ENCODE results near the gene NDUFA11.

NDUFA11 gene

DNA sequence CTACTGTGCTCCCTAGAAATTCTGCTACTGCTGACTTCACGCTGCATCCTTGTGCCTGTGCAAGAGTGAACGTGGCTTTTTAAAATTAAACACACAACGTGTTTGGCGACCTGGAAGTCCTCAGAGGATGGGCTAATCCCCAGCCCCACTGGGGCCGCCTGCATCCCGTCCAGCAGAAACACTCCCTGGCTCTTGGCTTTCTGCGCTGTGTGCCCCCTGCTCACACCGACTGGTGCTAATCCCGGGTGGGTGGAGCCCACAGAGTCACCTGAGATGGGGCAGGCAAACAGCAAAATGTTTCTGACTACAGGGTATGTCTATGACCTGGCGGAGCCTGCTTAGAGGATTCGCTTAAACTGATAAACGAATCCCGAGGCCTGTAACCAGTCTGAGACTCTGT lies 25.6 kb upstream of the NDUFA11 start:
- Histone ChIP-seq H3K4me1 (ENCODE audit: low read length) (peaks cover 20% of the 10 kb centered on the region), H3K9me3 (ENCODE audit: insufficient read depth, low read length) (no peaks in the 10 kb centered on the region), H3K36me3 (replicated peaks; ENCODE audit: low read depth, low read length) (peaks cover 78% of the 10 kb centered on the region), H3K4me2 (ENCODE audit: low read length) (no peak overlapping the region), H3K9ac (ENCODE audit: low read length) (no peak overlapping the region), H4K20me1 (ENCODE audit: insufficient read depth, low read length) (peaks cover 20% of the 10 kb centered on the region), H3K4me3 (ENCODE audit: low read length) (no peak overlapping the region), H3K79me2 (ENCODE audit: low read length) (peaks cover 4% of the 10 kb centered on the region; the same call in 1 of the 2 replicates), H3K27me3 (ENCODE audit: low read depth, low read length) (no peaks in the 10 kb centered on the region), H3K27ac (ENCODE audit: low read length) (no peak overlapping the region), H2AFZ (ENCODE audit: low read depth, low read length) (no peak overlapping the region)
- no peak for TF ChIP-seq EZH2phosphoT487 (IDR thresholded peaks at IDR 0.05; ENCODE audit: low read depth)
- TF ChIP-seq, protein P1, sequence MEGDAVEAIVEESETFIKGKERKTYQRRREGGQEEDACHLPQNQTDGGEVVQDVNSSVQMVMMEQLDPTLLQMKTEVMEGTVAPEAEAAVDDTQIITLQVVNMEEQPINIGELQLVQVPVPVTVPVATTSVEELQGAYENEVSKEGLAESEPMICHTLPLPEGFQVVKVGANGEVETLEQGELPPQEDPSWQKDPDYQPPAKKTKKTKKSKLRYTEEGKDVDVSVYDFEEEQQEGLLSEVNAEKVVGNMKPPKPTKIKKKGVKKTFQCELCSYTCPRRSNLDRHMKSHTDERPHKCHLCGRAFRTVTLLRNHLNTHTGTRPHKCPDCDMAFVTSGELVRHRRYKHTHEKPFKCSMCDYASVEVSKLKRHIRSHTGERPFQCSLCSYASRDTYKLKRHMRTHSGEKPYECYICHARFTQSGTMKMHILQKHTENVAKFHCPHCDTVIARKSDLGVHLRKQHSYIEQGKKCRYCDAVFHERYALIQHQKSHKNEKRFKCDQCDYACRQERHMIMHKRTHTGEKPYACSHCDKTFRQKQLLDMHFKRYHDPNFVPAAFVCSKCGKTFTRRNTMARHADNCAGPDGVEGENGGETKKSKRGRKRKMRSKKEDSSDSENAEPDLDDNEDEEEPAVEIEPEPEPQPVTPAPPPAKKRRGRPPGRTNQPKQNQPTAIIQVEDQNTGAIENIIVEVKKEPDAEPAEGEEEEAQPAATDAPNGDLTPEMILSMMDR (IDR thresholded peaks at IDR 0.05; ENCODE audit: low read depth, low read length), result no peak

- Histone ChIP-seq H3K4me1 (ENCODE audit: low read length) (peaks cover 20% of the 10 kb centered on the region), H2AFZ (ENCODE audit: low read depth, low read length) (no peak overlapping the region), H4K20me1 (ENCODE audit: insufficient read depth, low read length) (peaks cover 14% of the 10 kb centered on the region; the same call in 1 of the 2 replicates), H3K4me2 (ENCODE audit: low read length) (peak overlapping the region; percentile 34), H3K27ac (ENCODE audit: low read length) (peak overlapping the region; percentile 58), H3K9ac (ENCODE audit: low read length) (peak overlapping the region; percentile 0; the same call in 1 of the 2 replicates), H3K9me3 (ENCODE audit: insufficient read depth, low read length) (no peaks in the 10 kb centered on the region), H3K79me2 (ENCODE audit: low read length) (no peaks in the 10 kb centered on the region), H3K4me3 (ENCODE audit: low read length) (no peak overlapping the region), H3K36me3 (replicated peaks; ENCODE audit: low read depth, low read length) (peaks cover 76% of the 10 kb centered on the region), H3K27me3 (ENCODE audit: low read depth, low read length) (no peaks in the 10 kb centered on the region)
- TF ChIP-seq EZH2phosphoT487 (IDR thresholded peaks at IDR 0.05; ENCODE audit: low read depth), result no peak
- TF ChIP-seq, protein P1 (IDR thresholded peaks at IDR 0.05; ENCODE audit: low read depth, low read length), result no peak
Observed at GRCh38 chr19:5927441-5927821, 23.8 kb upstream of the NDUFA11 start.

DNA sequence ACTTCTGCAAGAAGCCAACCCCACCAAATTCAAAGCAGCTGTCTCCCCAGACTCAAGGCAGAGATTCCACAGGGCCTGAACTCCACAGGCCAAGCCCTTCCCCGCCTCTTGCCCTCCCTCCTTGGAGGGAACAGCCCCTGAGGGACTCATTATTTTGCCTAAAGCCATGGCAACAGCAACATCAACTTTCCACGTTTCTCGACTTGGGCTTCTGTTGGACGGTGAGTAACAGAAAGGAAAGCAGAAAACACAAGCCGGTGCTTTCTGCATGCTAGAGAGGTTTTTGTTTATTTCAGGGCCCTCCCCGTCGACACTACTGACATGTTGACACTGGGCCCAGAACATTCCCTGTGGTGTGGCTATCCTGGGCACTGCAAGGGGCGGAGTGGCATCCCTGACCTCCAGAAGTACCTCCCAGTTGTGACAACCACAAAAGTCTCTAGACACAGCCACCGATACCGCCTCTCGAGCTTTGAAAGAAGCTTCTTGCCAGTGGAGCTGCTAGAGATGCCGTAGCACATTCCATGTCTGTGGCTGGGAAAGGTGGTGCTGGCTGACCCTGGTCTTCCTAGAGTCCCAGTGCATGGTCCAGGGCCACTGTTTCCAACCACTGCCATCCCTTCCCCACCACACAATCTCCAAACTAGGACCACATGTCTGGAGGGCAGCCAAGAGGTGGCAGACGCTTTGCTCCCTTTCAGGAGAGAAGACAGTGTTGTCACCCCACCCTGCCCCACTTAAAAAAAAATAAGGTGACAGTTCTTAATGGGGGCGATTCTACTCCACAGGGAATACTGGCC lies 23.3 kb upstream of the NDUFA11 start:
- Histone ChIP-seq H3K4me3 (ENCODE audit: low read length) (no peak overlapping the region), H3K4me2 (ENCODE audit: low read length) (peak overlapping the region; percentile 34; the same call in 1 of the 2 replicates), H2AFZ (ENCODE audit: low read depth, low read length) (no peak overlapping the region), H3K4me1 (ENCODE audit: low read length) (peaks cover 20% of the 10 kb centered on the region), H4K20me1 (ENCODE audit: insufficient read depth, low read length) (peaks cover 15% of the 10 kb centered on the region), H3K27ac (ENCODE audit: low read length) (peak overlapping the region; percentile 58), H3K36me3 (replicated peaks; ENCODE audit: low read depth, low read length) (peaks cover 76% of the 10 kb centered on the region), H3K79me2 (ENCODE audit: low read length) (no peaks in the 10 kb centered on the region), H3K9me3 (ENCODE audit: insufficient read depth, low read length) (no peaks in the 10 kb centered on the region), H3K9ac (ENCODE audit: low read length) (no peak overlapping the region), H3K27me3 (ENCODE audit: low read depth, low read length) (no peaks in the 10 kb centered on the region)
- TF ChIP-seq, protein P1 (IDR thresholded peaks at IDR 0.05; ENCODE audit: low read depth, low read length), result no peak
- no peak for TF ChIP-seq EZH2phosphoT487 (IDR thresholded peaks at IDR 0.05; ENCODE audit: low read depth)

GRCh38 chr19:5925830-5926427 lies 22.3 kb upstream of the NDUFA11 start:
- Histone ChIP-seq H3K27ac (ENCODE audit: low read length) (no peak overlapping the region), H3K9ac (ENCODE audit: low read length) (no peak overlapping the region), H3K27me3 (ENCODE audit: low read depth, low read length) (no peaks in the 10 kb centered on the region), H3K79me2 (ENCODE audit: low read length) (no peaks in the 10 kb centered on the region), H4K20me1 (ENCODE audit: insufficient read depth, low read length) (peaks cover 18% of the 10 kb centered on the region), H3K9me3 (ENCODE audit: insufficient read depth, low read length) (no peaks in the 10 kb centered on the region), H3K4me3 (ENCODE audit: low read length) (no peak overlapping the region), H3K4me2 (ENCODE audit: low read length) (no peak overlapping the region), H3K36me3 (replicated peaks; ENCODE audit: low read depth, low read length) (peaks cover 79% of the 10 kb centered on the region), H3K4me1 (ENCODE audit: low read length) (peaks cover 20% of the 10 kb centered on the region), H2AFZ (ENCODE audit: low read depth, low read length) (no peak overlapping the region)
- TF ChIP-seq EZH2phosphoT487 (IDR thresholded peaks at IDR 0.05; ENCODE audit: low read depth), result no peak
- TF ChIP-seq, protein P1 (IDR thresholded peaks at IDR 0.05; ENCODE audit: low read depth, low read length), result no peak

Measured in OCI-LY3 (cell line).